EL (cell line): ENCODE data around the gene SFT2D1.
"Not testable (repeated sequence)": the region's sequence is repeated elsewhere in the genome, so short reads cannot be mapped to it uniquely, and the experiment has no call there.

Experiments used
- DNase-seq: peaks from one replicate; pipeline ENCODE4 v3.0.0-alpha.2; 2016

The SFT2D1 gene

DNA sequence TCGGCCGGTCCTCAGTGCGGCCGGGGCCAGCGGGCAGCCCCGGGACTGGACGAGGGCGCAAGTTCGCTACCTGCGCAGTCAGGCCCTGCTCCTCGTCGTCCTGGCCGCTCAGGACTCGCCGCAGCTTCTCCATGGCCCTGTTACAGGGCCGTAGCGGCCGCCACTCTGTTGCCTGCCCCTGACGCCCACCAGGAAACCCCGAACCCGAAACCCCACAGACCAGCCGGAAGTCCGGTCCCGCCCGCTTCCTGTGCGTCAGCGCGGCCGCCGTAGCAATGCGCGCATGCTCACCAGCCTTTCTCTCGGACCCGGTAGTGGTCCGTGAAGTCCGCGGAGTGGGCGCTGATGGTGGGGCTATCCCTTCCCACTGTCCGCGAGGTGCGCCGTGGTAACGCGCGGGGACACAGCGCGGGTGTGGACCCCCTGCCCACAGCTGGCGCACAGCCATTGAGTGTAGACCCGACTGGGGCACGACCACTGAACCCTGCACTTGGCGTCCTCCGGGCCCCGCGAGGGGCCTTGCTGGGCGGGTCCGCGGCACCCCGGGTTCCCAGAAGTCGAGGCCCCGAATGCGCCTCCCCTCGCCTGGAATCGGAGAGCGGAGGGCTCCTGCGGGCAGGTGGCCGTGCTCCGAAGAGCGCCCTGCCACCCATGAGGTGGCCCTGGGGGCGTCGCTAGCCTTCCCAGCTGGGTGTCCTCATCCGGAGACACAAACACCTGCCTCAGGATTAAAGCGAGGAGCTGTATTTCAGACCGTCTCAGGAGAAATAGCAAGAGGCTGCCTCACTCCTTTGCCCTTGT, at the start of gene SFT2D1:
TSS of gene SFT2D1 (minus strand) at position 197 of the 801 bp plus-strand sequence. CDS start at position 133, 64 bp downstream.
- DNase-seq: peak; percentile 82

DNA sequence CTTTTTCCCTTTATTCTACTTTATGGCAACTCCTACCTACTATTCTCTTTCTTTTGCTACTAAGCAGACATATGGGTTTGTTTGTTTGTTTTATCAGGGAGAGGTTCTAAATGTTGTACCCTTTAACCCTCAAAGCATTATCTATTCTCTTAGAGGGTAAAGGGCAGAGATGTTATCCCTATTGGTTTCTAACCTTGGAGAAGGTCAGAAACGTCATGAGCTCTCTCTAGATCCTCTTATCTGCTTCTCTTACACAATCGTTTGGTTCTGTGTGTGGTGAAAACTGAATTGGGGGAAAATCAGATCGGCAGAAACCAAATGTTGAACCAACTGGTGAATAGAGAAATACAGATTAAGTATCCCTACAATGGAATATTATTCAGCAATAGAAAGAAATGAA, 46.8 kb upstream of the SFT2D1 start:
- DNase-seq: no peak

DNA sequence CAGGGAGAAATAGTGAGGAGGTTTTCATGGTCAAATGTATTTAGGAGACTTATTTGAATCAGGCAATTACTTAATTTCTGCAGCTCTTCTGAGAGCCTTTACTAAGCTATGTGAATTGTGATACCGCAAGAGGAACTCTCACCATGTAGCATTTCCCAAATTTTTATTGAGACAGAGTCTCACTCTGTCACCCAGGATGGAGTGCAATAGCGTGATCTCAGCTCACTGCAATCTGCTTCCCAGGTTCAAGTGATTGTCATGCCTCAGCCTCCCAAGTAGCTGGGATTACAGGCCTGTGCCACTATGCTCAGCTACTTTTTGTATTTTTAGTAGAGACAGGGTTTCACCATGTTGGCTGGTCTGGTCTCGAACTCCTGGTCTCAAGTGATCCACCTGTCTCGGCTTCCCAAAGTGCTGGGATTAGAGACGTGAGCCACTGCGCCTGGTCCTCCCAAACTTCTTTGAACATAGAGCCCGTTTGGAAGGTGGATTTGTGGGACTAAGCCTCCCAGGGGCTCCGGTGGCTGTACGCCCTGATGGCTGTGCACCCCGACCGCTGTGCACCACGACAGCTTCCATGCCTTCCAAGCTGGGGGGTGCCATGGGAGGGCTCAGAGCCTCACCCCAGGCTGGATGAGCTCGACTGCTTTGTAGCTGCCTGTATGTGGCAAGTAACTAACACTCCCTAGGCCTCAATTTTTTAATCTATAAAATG, 46.1 kb upstream of the SFT2D1 start:
- DNase-seq: no peak

DNA sequence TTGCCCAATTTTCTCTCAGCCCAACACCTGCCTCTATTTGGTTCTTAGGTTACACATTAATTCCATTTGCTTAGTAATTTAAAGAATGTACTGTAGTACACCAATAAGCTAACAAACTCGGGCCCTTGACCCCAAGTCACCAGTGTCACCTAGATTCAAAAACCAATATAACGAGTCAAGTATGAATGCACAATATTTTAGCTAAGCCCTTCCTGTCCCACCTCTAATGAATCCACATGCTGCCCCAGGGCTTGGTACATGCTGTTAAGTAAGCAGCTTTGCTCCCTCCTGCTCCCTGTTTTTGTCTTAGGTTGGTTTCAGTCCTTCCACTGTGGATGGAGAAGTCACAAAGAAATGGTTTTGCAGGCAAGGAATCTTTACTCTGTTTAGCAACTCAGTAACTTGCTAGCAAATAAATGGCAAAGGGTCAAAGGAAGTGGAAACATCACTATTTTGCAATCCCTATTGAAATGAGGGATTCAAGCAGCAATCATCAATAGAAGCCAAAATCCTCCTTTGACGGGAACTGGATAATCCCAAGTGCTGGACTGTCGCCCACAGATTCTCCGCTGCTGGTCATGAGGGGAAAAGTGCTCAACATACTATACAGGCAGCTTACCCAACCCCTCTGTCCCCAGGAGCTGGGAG, 45.4 kb upstream of the SFT2D1 start:
- DNase-seq: no peak

DNA sequence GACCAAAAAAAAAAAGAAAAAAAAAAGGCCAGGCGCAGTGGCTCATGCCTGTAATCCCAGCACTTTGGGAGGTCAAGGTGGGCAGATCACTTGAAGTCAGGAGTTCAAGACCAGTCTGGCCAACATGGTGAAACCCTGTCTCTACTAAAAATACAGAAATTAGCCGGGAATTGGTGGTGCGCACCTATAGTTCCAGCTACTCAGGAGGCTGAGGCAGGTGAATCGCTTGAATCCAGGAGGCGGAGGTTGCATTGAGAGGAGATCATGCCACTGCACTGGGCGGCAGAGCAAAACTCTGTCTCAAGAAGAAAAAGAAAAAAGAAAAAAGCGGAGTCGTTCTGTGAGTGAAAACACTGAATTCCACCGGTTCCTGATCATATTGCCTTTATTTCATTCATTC, 44.8 kb upstream of the SFT2D1 start:
- not testable (repeated sequence) for DNase-seq

DNA sequence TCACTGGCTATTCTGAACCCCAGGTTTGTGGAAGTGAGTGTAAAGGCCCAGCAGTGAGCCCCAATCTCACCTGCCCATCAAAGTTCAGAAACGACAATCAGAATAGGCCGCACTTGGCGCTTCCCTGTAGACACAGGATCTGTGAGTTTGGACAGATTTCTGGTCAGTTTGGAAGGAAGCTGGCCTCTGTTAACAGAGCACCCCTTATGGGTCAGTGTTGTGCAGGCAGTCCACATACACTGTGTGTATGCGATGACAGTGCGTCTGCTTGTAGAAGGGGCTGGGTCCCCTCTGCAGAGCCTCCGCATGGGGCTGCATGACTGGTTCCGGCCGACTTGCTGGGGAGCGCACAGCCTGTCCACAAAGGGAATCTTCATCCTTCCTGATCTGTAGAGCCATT, 43.8 kb upstream of the SFT2D1 start:
- DNase-seq: no peak

DNA sequence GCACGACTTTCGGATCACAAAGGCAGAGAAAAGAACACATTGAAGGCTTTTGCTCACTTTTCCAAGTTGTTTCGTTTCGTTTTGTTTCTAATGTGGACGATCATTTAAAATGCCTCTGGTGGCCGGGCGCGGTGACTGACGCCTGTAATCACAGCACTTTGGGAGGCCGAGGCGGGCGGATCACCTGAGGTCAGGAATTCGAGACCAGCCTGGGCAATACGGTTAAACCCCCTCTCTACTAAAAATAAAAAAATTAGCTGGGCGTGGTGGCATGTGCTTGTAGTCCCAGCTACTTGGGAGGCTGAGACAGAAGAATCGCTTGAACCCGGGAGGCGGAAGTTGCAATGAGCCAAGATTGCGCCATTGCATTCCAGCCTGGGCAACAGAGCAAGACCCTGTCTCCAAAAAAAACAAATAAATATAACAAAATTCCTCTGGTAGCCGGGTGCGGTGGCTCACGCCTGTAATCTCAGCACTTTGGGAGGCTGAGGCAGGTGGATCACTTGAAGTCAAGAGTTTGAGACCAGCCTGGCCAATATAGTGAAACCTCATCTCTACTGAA, 41.5 kb upstream of the SFT2D1 start:
- not testable (repeated sequence) for DNase-seq

DNA sequence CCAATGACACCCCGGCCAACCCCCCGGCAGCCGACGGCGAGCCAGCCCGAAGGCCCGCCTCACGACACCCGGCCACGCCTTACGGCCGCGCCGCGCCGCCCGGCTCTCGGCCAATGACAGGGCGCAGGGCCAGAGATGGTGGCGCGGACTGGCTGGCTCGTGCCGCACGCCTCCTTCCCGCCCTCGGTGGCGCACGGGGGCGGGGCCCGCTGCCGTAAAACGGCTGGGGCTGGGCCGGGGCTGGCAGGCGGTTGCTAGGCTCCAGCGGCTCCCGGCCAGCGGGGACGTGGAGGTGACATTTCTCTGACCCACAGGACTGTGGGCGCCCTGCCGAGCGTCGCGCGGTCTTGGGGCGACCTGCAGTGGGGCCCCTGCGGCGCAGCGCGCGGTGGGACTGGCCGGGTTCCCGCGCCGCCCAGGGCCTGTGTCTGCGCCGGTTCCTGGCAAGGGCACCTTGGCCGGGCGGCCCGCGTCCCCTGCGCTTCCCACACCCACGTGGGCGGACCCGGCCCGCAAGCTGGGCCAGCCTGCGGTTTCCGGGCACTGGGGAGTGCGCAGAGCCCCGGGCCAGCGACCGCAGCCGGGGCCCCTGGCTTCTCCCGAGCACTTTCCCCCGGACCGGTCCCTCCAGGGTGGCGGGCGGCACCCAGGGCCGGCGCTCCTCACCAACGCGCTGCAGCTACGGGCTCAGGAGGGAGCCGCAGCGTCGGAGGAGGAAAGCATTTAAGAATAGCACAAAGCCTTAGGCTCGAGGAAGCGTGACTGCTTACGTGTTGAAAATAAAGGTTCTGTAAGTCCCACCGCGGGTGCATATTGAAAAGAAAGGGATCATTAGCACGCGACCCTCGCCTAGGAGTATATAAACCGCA, 40.8 kb upstream of the SFT2D1 start, which contains the start of gene MPC1:
TSS of gene MPC1 (minus strand) at position 8 of the 869 bp plus-strand sequence. CDS start 64 bp downstream, outside the sequence.
- peak; percentile 96 for DNase-seq

DNA sequence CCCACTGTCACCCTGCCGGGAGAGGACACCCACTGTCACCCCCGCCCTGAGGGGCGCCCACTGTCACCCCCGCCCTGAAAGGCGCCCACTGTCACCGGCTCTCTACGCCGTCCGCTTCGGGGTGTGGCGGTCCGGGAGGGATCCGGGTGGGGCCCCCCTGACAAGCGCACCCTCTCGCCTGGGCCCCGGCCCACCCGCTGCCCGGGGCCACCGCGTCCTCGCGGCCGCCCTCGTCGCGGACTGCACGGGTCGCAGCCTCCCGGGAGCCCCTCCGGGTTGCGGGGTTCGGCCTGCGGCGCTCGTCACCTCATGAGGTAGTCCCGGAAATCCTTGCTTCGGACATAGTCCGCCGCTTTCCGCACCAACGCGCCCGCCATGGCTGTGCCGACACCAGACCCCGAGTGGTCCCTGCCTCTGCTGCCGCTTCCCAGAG, 40.2 kb upstream of the SFT2D1 start:
- no peak for DNase-seq

DNA sequence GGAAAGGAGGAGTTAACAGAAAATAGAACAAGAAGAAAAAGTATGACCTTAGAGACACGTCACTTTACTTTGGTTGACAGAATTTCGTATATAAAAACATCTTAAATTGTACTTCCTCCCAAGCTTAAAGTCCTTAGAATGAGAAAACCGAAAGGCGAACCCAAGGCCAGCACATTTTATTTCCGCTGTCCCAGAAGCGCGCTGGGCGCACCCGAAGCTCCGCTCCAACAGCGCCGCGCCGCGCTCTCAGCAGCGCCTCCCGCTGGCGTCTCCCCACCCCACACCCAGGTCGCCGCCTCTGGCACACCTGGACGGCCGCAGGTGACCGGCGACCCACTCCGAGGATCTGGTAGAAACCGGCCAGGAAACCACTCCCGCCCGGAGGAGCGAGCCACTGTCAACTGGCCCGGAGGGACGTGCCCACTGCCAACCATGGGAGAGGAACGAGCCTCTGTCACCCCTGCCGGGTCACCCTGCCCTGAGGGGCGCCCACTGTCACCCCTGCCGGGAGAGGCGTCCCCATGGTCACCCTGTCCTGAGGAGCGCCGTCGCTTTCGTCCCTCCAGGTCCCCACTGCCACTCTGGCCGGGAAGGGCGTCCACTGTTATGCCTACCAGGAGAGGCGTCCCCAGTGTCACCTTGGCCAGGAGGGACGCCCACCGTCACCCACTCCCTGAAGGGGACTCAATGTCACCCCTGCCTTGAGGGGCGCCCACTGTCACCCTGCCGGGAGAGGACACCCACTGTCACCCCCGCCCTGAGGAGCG, 39.6 kb upstream of the SFT2D1 start:
- peak; percentile 46 for DNase-seq

DNA sequence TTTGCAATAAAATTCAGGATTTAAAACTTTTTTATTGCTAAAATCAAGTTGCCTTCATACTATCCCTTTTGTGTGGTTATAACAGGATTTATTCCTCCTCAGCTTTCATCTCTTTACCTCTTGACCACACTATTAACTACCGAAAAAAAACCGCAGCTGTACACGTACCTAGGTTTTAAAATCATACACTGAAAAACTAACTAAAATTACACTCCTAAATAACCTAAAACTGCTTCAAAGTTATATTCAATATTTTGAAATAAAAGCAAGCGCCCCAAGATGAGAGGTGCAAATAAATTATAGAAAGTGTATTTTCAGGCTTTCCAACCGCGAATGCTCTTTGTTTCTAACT, 39.0 kb upstream of the SFT2D1 start:
- DNase-seq: no peak

DNA sequence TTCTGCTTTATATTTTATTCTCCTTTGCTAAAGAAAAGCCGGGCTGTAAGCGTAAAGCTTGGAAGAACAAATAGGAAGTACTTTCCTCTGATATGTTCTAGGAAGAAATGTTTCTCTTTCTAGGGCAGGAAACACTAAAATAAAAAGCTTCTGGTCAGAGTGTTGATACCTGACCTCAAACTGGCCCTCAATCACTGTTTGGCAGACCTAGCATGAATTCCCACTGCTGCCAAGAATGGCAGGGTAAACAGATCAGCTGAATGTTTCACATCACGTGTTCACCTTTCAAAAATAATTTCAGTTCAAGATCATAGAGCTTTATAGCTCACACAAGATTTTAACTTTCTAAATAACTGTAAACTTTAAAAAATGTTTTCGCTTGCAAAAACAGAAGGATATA, 37.5 kb upstream of the SFT2D1 start:
- DNase-seq: no peak

DNA sequence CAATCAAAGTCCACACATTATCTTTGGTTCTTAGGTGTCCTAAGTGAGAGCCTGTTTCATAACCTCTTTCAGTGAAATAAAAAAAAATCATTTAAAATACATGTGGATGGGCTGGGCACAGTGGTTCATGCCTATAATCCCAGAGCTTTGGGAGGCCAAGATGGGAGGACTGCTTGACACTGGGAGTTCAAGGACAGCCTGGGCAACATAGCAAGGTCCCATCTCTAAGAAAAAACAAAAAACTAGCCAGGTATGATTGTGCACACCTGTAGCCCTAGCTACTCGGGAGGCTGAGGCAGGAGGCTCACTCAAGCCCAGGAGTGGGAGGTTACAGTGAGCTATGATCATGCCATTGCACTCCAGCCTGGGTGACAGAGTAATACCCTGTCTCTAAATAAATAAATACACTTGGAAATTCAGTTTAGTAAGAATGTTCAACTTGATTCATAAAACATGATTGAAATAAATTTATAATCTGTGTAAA, 36.8 kb upstream of the SFT2D1 start:
- DNase-seq: no peak

DNA sequence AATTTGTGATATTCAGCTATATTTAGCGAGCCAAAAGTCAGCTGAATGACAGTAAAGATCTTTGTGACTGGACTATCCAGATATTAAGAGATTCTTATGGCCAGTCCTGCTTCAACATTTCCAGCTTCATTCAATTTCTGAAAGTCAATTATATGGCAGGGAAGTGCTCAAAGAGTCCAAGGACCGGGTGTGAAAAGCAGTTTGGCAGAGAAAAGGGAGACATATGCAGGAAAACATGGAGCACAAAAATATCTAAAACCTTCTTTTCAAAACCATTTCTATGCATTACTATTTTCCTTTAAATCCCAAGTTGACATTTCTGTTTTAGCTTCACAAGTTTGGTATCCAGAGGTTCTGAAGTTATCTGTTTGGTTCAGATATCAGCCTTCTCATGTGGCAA, 35.4 kb upstream of the SFT2D1 start:
- no peak for DNase-seq

DNA sequence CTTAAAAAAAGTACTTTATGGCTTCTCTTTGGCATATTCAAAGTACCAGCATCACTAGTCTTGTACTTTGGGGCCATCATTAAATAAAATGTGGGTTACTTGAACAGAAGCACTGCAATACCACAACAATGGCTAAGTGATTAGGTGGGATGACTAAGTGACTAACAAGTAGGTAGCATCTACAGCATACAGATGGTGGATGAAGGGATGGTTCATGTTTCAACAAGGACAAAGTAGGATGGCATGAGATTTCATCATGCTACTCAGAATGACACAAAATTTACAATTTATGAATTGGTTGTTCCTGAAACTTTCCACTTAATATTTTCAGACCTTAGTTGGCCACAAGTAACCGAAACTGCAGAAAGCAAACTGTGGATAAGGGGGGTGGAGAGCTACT, 32.7 kb upstream of the SFT2D1 start:
- DNase-seq: no peak

DNA sequence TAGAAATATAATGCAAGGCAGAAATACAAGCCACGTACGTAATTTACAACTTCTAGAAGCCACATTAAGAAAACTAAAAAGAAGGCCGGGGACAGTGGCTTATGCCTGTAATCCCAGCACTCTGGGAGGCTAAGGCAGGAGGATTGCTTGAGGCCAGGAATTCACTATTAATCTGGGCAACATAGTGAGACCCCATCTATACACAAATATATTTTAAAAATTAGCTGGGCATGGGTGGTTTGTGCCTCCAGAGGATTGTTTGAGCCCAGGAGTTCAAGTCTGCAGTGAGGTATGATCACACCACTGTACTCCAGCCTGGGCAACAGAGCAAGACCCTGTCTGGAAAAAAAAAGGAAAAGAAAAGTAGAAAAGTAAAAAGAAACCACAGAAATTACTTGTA, 28.1 kb upstream of the SFT2D1 start:
- DNase-seq: no peak

DNA sequence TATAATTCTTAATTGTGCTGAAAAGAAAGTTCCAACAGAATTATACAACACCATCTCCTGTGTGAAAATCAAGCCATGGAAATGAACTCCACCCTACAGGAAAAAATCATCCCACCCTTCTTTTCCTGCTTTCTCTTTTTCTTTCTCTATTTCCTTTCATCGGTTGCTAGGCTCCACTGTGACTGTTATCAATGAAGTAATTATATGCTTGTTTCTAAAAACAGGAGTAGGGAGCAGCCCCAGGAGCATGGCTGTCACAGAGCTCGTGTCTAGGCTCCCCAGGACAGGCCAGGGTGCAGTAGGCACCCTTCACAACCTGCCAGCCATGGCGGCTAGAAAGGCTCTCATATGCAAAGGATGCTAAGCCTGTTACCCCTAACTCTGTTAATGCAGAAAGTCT, 27.4 kb upstream of the SFT2D1 start:
- DNase-seq: no peak

DNA sequence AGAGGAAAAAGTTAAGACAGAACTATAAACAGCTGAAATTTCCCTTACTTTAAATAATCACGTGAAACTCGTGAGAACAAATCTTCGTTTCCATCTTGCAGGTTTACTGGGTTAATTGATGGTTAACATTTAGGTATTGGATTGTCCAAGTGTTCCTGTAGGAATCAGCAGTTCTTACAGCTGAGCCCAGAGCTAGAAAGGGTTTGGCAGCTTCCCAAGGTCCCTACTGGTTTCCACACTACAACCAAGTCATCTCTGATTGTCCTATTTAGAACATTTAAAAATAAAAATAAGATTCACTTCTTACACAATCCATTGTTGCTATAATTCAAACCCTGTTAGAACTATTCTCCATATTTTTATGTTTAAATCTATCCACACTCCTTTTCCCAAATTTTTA, 24.6 kb upstream of the SFT2D1 start:
- no peak for DNase-seq

DNA sequence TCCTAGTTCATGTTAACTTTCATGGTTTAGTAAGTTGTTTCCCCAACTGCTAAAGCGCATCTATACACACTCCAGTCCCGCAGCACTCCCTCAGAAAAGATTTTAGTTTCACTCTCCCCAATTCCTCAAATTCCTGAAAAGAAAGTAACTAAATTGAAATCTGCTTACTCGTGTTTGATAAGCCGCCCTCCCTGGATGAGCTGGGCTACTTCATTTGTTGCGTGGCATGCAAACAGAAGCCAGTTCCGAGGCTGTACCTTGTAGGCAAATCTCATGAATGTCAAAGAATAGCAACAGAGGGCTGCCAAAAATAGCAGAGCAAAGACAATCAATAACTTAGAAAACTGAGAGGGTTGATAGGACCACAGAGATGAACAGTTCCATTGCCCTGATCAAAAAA, 23.5 kb upstream of the SFT2D1 start:
- DNase-seq: peak; percentile 10

DNA sequence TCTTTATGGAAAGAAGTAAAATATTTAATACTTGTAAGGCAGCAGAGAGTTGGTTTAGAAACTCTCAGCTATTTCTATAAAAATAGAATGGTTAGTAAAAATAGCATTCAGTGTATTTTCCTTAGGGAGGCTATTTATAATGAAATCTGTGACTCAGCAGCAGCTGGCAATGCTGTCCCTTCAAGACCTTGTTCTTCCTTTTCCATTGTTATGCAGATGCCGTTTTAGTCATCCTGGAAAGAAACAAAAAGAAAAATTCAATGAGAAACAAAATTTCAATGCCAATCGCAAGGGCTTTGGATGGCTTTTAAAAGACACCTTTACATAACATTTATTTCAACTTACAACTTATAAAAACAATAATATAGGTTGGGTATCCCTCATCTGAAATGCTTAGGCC, 22.9 kb upstream of the SFT2D1 start:
- peak; percentile 14 for DNase-seq

DNA sequence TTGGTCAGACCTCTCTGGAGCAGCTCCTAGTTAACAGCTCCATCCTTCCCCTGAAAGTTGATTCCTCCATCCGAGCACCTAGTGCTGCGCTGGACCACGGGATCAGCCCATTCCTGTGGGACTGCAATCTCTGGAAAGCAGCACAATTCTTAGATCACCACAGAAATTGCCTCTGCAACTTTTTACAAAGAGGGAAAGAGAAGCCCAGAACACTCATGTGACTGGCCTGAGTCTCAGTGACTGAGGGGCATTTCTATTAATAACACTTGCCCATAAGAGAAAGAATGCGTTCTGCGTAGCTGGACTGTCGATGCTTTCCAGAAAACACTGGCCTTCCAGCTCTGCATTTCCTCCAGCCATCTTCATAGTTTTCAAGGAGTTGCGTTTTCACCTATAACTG, 22.1 kb upstream of the SFT2D1 start:
- DNase-seq: no peak

DNA sequence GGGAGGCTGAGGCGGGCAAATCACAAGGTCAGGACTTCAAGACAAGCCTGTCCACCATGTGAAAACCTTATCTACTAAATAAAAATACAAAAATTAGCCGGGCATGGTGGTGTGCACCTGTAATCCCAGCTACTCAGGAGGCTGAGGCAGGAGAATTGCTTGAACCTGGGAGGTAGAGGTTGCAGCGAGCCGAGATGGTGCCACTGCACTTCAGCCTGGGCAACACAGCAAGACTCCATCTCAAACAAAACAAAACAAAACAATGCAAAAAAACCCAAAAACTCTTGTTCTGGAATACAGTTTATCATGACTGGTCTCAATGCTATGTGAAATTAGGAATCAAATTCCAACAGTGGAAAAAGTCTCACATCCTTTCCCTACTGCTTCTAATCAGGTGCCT, 20.1 kb upstream of the SFT2D1 start:
- not testable (repeated sequence) for DNase-seq
